H1 (cell line): ENCODE results near the gene GRIA1. TPM values are rescaled to one million over a fixed set of nuclear protein-coding genes. Genes with fewer than 3 reads are reported as not detected.

Experiments
- CTCF ChIA-PET: fragments of 300-600 bp; sonication (Branson Sonifier 250); formaldehyde crosslinking; loops from one replicate; lab custom pipeline; 2021; ENCODE audit not compliant: partially characterized antibody; lab: Charles Lee
- POLR2A ChIA-PET: fragments of 300-600 bp; sonication (Branson Sonifier 250); formaldehyde crosslinking; loops from one replicate; lab custom pipeline; 2021; ENCODE audit warnings: inconsistent platforms; ENCODE audit not compliant: partially characterized antibody; lab: Charles Lee
- DNase-seq, 2 experiments: peaks; one replicate each; pipeline versions ENCODE4 v3.0.0 to v3.0.0-alpha.2; 2010 to 2022; ENCODE audit warnings: low spot score in 2 of 2, low read depth in 1 of 2, mixed read lengths in 1 of 2
- FAIRE-seq: peaks from 2 replicates; lab custom pipeline; 2011; peaks lifted over from hg19 to GRCh38; lab: Jason Lieb, UNC
- H2AFZ ChIP-seq: 2 replicates; pipeline ENCODE4 v1.8.1; 2012; ENCODE audit warnings: low read length, inconsistent platforms
- H2AK5ac ChIP-seq: 2 replicates; pipeline ENCODE4 v1.6.1; 2013; ENCODE audit warnings: low read depth, low read length
- H2BK120ac ChIP-seq: replicated peaks from 2 replicates; pipeline ENCODE3; 2013; ENCODE audit warnings: low read depth, low read length, inconsistent platforms
- H2BK12ac ChIP-seq: 2 replicates; pipeline ENCODE4 v1.6.1; 2013; ENCODE audit warnings: low read depth, low read length
- H2BK15ac ChIP-seq: 2 replicates; pipeline ENCODE4 v1.6.1; 2013; ENCODE audit warnings: low read length
- H2BK20ac ChIP-seq: 2 replicates; pipeline ENCODE4 v1.6.1; 2013; ENCODE audit warnings: low read length
- H2BK5ac ChIP-seq: 2 replicates; pipeline ENCODE4 v1.6.1; 2013; ENCODE audit warnings: low read depth, low read length
- H3K14ac ChIP-seq: 2 replicates; pipeline ENCODE4 v1.6.1; 2013; ENCODE audit warnings: inconsistent platforms; ENCODE audit not compliant: insufficient read length
- H3K18ac ChIP-seq: 2 replicates; pipeline ENCODE4 v1.6.1; 2013; ENCODE audit warnings: low read length; ENCODE audit errors: extremely low read depth
- H3K23ac ChIP-seq: 2 replicates; pipeline ENCODE4 v1.6.1; 2013; ENCODE audit warnings: inconsistent platforms; ENCODE audit not compliant: insufficient read length
- H3K23me2 ChIP-seq: 2 replicates; pipeline ENCODE4 v1.6.1; 2013; ENCODE audit warnings: low read depth, low read length
- H3K27ac ChIP-seq: 2 replicates; pipeline ENCODE4 v1.6.1; 2011; ENCODE audit warnings: low read depth, low read length, inconsistent platforms
- H3K27me3 ChIP-seq, 4 experiments: replicated peaks in 1 of 4; 1 replicate in 1 of 4; 2 replicates in 3 of 4; pipeline versions ENCODE4 v1.6.1 to v1.8.1; 2011 to 2013; ENCODE audit warnings: low read length in 3 of 4, mild to moderate bottlenecking in 3 of 4, inconsistent platforms in 2 of 4, mixed read lengths in 2 of 4, moderate library complexity in 1 of 4; ENCODE audit not compliant: control insufficient read depth in 3 of 4, insufficient read depth in 3 of 4; ENCODE audit errors: extremely low read depth in 1 of 4
- H3K36me3 ChIP-seq, 4 experiments: 2 replicates each; pipeline versions ENCODE4 v1.6.1 to v1.8.1; 2011 to 2013; ENCODE audit warnings: mild to moderate bottlenecking in 4 of 4, low read length in 3 of 4, moderate library complexity in 2 of 4, control low read depth in 1 of 4, inconsistent platforms in 1 of 4; ENCODE audit not compliant: insufficient read depth in 4 of 4, control insufficient read depth in 2 of 4
- H3K4ac ChIP-seq: replicated peaks from 2 replicates; pipeline ENCODE3; 2013; ENCODE audit warnings: low read length, low read depth, mixed read lengths, inconsistent platforms; ENCODE audit not compliant: insufficient read length
- H3K4me1 ChIP-seq, 4 experiments: replicated peaks in 1 of 4; 1 replicate in 1 of 4; 2 replicates in 3 of 4; pipeline versions ENCODE4 v1.6.1 to v1.8.1; 2011 to 2013; ENCODE audit warnings: low read length in 3 of 4, inconsistent platforms in 2 of 4, mixed read lengths in 1 of 4; ENCODE audit not compliant: insufficient read depth in 4 of 4, control insufficient read depth in 3 of 4
- H3K4me2 ChIP-seq, 2 experiments: 2 replicates each; pipeline versions ENCODE4 v1.6.1 to v1.8.1; 2011 to 2013; ENCODE audit warnings: low read depth in 2 of 2, low read length in 2 of 2, control low read depth in 1 of 2, inconsistent platforms in 1 of 2, mild to moderate bottlenecking in 1 of 2; ENCODE audit not compliant: insufficient read depth in 1 of 2
- H3K4me3 ChIP-seq, 4 experiments: fragments of 200-600, 300-600 bp in 1 of 4; sonication (generic), shearing (Covaris generic), sonication (Bioruptor Twin) in 1 of 4; 2 replicates each; pipeline versions ENCODE4 v1.5.1 to v1.8.1; 2011 to 2016; ENCODE audit warnings: low read length in 4 of 4, low read depth in 3 of 4, control low read depth in 2 of 4, inconsistent platforms in 2 of 4, mild to moderate bottlenecking in 2 of 4, mixed read lengths in 1 of 4, moderate library complexity in 1 of 4; ENCODE audit not compliant: insufficient read depth in 2 of 4; ENCODE audit errors: extremely low read depth in 1 of 4
- H3K56ac ChIP-seq: replicated peaks from 2 replicates; pipeline ENCODE3; 2013; ENCODE audit warnings: low read depth, mild to moderate bottlenecking, mixed read lengths, low read length, inconsistent platforms; ENCODE audit not compliant: insufficient read length
- H3K79me1 ChIP-seq: 2 replicates; pipeline ENCODE4 v1.6.1; 2013; ENCODE audit warnings: low read depth, low read length, control low read depth
- H3K79me2 ChIP-seq, 2 experiments: 2 replicates each; pipeline versions ENCODE4 v1.6.1 to v1.8.1; 2012 to 2013; ENCODE audit warnings: low read length in 2 of 2, mild to moderate bottlenecking in 2 of 2, inconsistent platforms in 1 of 2; ENCODE audit not compliant: insufficient read depth in 2 of 2, control insufficient read depth in 1 of 2
- H3K9ac ChIP-seq, 4 experiments: replicated peaks in 1 of 4; 1 replicate in 1 of 4; 2 replicates in 3 of 4; pipeline versions ENCODE4 v1.6.1 to v1.8.1; 2011 to 2013; ENCODE audit warnings: low read depth in 3 of 4, low read length in 3 of 4, control low read depth in 2 of 4, mild to moderate bottlenecking in 2 of 4, moderate library complexity in 2 of 4, inconsistent platforms in 1 of 4; ENCODE audit errors: extremely low read depth in 1 of 4
- H3K9me3 ChIP-seq, 2 experiments: 2 replicates each; pipeline versions ENCODE4 v1.6.1 to v1.8.1; 2012 to 2013; ENCODE audit warnings: mild to moderate bottlenecking in 2 of 2, moderate library complexity in 2 of 2, control low read depth in 1 of 2, inconsistent platforms in 1 of 2, low read depth in 1 of 2, low read length in 1 of 2, mixed read lengths in 1 of 2; ENCODE audit not compliant: insufficient read depth in 2 of 2
- H4K20me1 ChIP-seq, 2 experiments: replicated peaks in 1 of 2; 2 replicates each; pipeline versions ENCODE3 to v1.8.1; 2011 to 2013; ENCODE audit warnings: inconsistent platforms in 2 of 2, low read length in 2 of 2, mild to moderate bottlenecking in 1 of 2; ENCODE audit not compliant: insufficient read depth in 2 of 2, control insufficient read depth in 1 of 2
- H4K5ac ChIP-seq: 2 replicates; pipeline ENCODE4 v1.6.1; 2013; ENCODE audit warnings: low read length, low read depth, mixed read lengths, inconsistent platforms; ENCODE audit not compliant: insufficient read length
- H4K8ac ChIP-seq: 2 replicates; pipeline ENCODE4 v1.8.0; 2013; ENCODE audit warnings: mild to moderate bottlenecking, moderate library complexity, low read length, inconsistent platforms; ENCODE audit not compliant: insufficient read depth; ENCODE audit errors: extremely low read depth
- H4K91ac ChIP-seq: replicated peaks from 2 replicates; pipeline ENCODE3; 2013; ENCODE audit warnings: low read length, mixed read lengths, inconsistent platforms; ENCODE audit not compliant: insufficient read length
- BACH1 ChIP-seq: IDR thresholded peaks from 2 replicates; pipeline ENCODE4 v1.6.1; 2012; ENCODE audit warnings: low read length, improper control_type of control experiment
- BRCA1 ChIP-seq: IDR thresholded peaks from 2 replicates; pipeline ENCODE4 v1.6.1; 2012; ENCODE audit warnings: low read depth, low read length, improper control_type of control experiment
- CTCF ChIP-seq, 3 experiments: IDR thresholded peaks; 1 replicate in 2 of 3; 2 replicates in 1 of 3; pipeline versions ENCODE4 v1.5.1 to v1.6.1; 2011; ENCODE audit warnings: low read length in 3 of 3, mild to moderate bottlenecking in 3 of 3, inconsistent platforms in 2 of 3, low read depth in 1 of 3, moderate library complexity in 1 of 3; ENCODE audit not compliant: insufficient read depth in 1 of 3; ENCODE audit errors: control extremely low read depth in 1 of 3
- E2F6 ChIP-seq: IDR thresholded peaks from 2 replicates; pipeline ENCODE4 v1.6.1; 2012; ENCODE audit warnings: inconsistent platforms
- FOSL1 ChIP-seq: IDR thresholded peaks from 2 replicates; pipeline ENCODE4 v1.6.1; 2011; ENCODE audit warnings: mild to moderate bottlenecking, low read depth, low read length, moderate library complexity; ENCODE audit not compliant: insufficient read depth
- JUN ChIP-seq: IDR thresholded peaks from 2 replicates; pipeline ENCODE4 v1.6.1; 2011; ENCODE audit warnings: low read depth, mild to moderate bottlenecking, improper control_type of control experiment, low read length
- MAFK ChIP-seq: IDR thresholded peaks from 2 replicates; pipeline ENCODE4 v1.6.1; 2012; ENCODE audit warnings: low read depth, mild to moderate bottlenecking, improper control_type of control experiment, low read length
- SIRT6 ChIP-seq: IDR thresholded peaks from one replicate; pipeline ENCODE4 v1.7.1; 2012; ENCODE audit warnings: low read length, inconsistent platforms
- TAF7 ChIP-seq: optimal IDR thresholded peaks from 2 replicates; pipeline ENCODE3; 2011; ENCODE audit warnings: low read depth, mild to moderate bottlenecking, inconsistent platforms, low read length, moderate library complexity, borderline replicate concordance
- WGBS, 2 experiments: shearing (Covaris generic) in 1 of 2; methylation state at CpG; one replicate each; pipeline versions ENCODE4 v1.1.6 to v1.1.7; 2013 to 2015; ENCODE audit warnings: low lambda C conversion rate in 2 of 2, mixed read lengths in 2 of 2, inconsistent platforms in 1 of 2, low coverage in 1 of 2, missing lambda C conversion rate in 1 of 2; ENCODE audit not compliant: insufficient replicate concordance in 2 of 2, insufficient coverage in 1 of 2, insufficient read length in 1 of 2; ENCODE audit errors: extremely low coverage in 1 of 2, missing lambda C conversion rate in 1 of 2; 5-methylcytosine and 5-hydroxymethylcytosine counted together
- polyA plus RNA-seq, 7 experiments: library from polyadenylated mRNA; depleted of rRNA in 3 of 7; stranded (reverse) in 5 of 7; unstranded in 2 of 7; fragments of >200 nt in 5 of 7; fragments of 200-250 nt in 2 of 7; gene quantifications; 1 replicate in 5 of 7; 2 replicates in 1 of 7; 4 replicates in 1 of 7; pipeline versions ENCODE4 v1.2.1 to v1.2.3, GENCODE V29; 2011 to 2013; ENCODE audit warnings: missing spikeins in 2 of 7, mixed read lengths in 2 of 7
- total RNA-seq: library from RNA; stranded (reverse); fragmentation: NEBNext Ultra II Directional; extraction: Animal tissue kit (Norgen Biotek cat#: 25700); gene quantifications from 2 replicates; pipeline ENCODE4 v1.2.1, GENCODE V29; 2021

Gene GRIA1
- total and polyA plus RNA-seq, 2 of the 8 experiments (the other 6 are each of a cell fraction or from before 2014, with no cell fraction given): 0.97 to 2.5 TPM

- no peak overlapping the region for H2AFZ ChIP-seq
- H2BK12ac ChIP-seq: no peak overlapping the region
- H3K4ac ChIP-seq: no peak overlapping the region
- WGBS, 2 experiments: 93% methylated on average over 3 of the region's 3 CpGs; no CpG with 5 or more reads in 1 of the 2 experiments
- no peaks in the 10 kb centered on the region for H3K9me3 ChIP-seq
- H4K20me1 ChIP-seq: no peaks in the 10 kb centered on the region
- H3K79me2 ChIP-seq: no peaks in the 10 kb centered on the region
- no peak overlapping the region for H3K56ac ChIP-seq
- no peak overlapping the region for H2BK15ac ChIP-seq
- no peak overlapping the region for H2BK120ac ChIP-seq
- H2AK5ac ChIP-seq: no peak overlapping the region
- H3K27me3 ChIP-seq: no peaks in the 10 kb centered on the region
- H3K9ac ChIP-seq: no peak overlapping the region
- no peak overlapping the region for H3K14ac ChIP-seq
- H2BK20ac ChIP-seq: no peak overlapping the region
- H2BK5ac ChIP-seq: no peak overlapping the region
- no peak overlapping the region for H3K18ac ChIP-seq
- H4K91ac ChIP-seq: no peak overlapping the region
- ChIA-PET CTCF (interaction anchor here (2.2 to 2.5 kb wide), 2 partner anchors 43 to 181 kb away, joined by 7 to 15 read pairs; no protein-coding TSS in a partner anchor), POLR2A (no interaction called here)
- DNase-seq: no peak
- no peak overlapping the region for H3K4me2 ChIP-seq
- no peaks in the 10 kb centered on the region for H3K36me3 ChIP-seq
- no peaks in the 10 kb centered on the region for H3K79me1 ChIP-seq
- H3K4me1 ChIP-seq: peaks cover 4 to 16% (median 12%) of the 10 kb centered on the region in 4 experiments; a peak in 5 of 7 replicates
- FAIRE-seq: no peak
- H4K8ac ChIP-seq: no peak overlapping the region
- H3K4me3 ChIP-seq: no peak overlapping the region
- H3K23me2 ChIP-seq: no peaks in the 10 kb centered on the region
- H3K23ac ChIP-seq: no peak overlapping the region
- H4K5ac ChIP-seq: no peak overlapping the region
- H3K27ac ChIP-seq: no peak overlapping the region
- TF ChIP-seq E2F6: no peak
- no peak for TF ChIP-seq CTCF (IDR thresholded peaks at IDR 0.05; ENCODE audit: control extremely low read depth in 1 of 3, insufficient read depth in 1 of 3, low read depth in 1 of 3, low read length in 3 of 3)
- TF ChIP-seq JUN: no peak
- TF ChIP-seq SIRT6: no peak
- TF ChIP-seq BRCA1: no peak
- no peak for TF ChIP-seq BACH1
- TF ChIP-seq FOSL1: no peak
- TF ChIP-seq TAF7: no peak
- TF ChIP-seq MAFK: no peak
Observed at GRCh38 chr5:153784277-153784676, 293.8 kb downstream of the GRIA1 start.
